Measurements from ENCODE around the gene TMEM219. TPM values are rescaled to one million over a fixed set of nuclear protein-coding genes. Genes with fewer than 3 reads are reported as not detected.

The TMEM219 gene
- total and polyA plus RNA-seq, 11 donors: 58.9 to 121 (median 69.8) TPM

DNA sequence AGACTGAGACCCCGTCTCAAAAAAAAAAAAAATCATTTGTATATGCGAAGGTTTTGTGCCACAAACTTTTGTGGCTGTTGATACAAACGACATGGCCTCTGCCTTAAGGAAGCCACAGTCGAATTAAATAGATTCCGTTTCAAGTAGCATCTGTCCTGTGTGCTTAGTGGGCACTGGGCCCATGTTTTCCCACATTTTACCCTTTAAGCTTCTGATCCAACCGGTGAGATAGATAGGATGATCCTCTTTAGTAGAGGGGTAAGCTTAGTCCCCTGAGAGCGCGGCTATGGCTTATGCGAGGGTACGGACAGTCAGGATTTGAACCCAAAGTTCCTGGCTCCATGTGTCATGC, 776 bp upstream of the TMEM219 start:
- ATAC-seq (no peak), DNase-seq (no peak)
- Histone ChIP-seq H3K27ac (peak overlapping the region; percentile 76 to 98 (median 96)), H3K36me3 (peaks cover 0 to 22% (median 5%) of the 10 kb centered on the region in 9 donors), H3K4me1 (peaks cover 0 to 35% (median 18%) of the 10 kb centered on the region in 12 donors), H3K9me3 (no peaks in the 10 kb centered on the region), H3K27me3 (no peaks in the 10 kb centered on the region), H3K4me3 (peak overlapping the region; percentile 59 to 98 (median 76))
- WGBS, 4 donors: 58 to 64% (median 60%) methylated on average over 10 of the region's 10 CpGs
- intact Hi-C loops (cut with DNase I): loop anchor here in 6 of 10 donors (1.0 to 5.0 kb wide), 3 partner anchors 34 to 36 kb away; partner anchors contain the start of genes HIRIP3 (in 4 of the 6), INO80E (in 4 of the 6) and KCTD13 (in 3 of the 6)
- TF ChIP-seq, protein P1, sequence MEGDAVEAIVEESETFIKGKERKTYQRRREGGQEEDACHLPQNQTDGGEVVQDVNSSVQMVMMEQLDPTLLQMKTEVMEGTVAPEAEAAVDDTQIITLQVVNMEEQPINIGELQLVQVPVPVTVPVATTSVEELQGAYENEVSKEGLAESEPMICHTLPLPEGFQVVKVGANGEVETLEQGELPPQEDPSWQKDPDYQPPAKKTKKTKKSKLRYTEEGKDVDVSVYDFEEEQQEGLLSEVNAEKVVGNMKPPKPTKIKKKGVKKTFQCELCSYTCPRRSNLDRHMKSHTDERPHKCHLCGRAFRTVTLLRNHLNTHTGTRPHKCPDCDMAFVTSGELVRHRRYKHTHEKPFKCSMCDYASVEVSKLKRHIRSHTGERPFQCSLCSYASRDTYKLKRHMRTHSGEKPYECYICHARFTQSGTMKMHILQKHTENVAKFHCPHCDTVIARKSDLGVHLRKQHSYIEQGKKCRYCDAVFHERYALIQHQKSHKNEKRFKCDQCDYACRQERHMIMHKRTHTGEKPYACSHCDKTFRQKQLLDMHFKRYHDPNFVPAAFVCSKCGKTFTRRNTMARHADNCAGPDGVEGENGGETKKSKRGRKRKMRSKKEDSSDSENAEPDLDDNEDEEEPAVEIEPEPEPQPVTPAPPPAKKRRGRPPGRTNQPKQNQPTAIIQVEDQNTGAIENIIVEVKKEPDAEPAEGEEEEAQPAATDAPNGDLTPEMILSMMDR (IDR thresholded peaks at IDR 0.05): no peak
- no peak for TF ChIP-seq POLR2A (IDR thresholded peaks at IDR 0.05)

DNA sequence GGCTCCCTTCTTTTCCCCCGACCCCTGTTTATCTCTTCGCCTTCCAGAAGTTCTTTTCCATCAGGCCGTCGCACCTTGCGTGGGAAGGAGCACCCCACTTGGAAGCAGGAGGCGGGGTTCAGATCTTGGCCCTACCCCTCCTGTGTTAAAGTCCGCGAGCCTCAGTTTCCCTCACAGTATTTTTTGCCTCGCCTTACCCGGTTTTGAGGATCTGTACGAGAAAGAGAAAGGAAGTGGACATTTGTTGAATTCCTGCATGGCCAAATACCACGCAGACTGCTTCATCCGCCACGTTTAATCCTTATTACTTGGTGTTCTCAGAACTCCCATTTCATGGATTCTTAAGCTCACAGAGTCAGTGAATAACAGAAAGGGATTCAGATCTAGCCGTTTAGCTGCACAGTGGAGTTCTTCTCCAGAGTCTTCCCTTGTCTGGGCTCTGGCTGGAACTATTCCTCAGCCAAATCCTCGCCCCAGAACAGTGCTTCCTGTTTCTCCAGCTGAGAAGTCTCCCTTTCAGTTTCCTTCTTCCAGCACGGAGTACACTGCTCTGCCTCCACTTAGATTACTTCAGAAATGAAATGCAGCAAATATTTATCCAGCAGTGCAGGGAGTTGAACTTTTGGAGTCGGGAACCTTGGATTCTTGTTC, 590 bp downstream of the TMEM219 start:
- intact Hi-C loops (cut with DNase I): loop anchor here in 8 of 10 donors (1.0 to 5.0 kb wide), 4 partner anchors 11 to 100 kb away; partner anchors contain the start of genes HIRIP3 (in 4 of the 8), INO80E (in 4 of the 8), KCTD13 (in 3 of the 8) and CDIPT (in 1 of the 8)
- DNase-seq (peak in 2 of 5 donors; percentile 41 to 46), ATAC-seq (peak; percentile 47 to 84 (median 62))
- H3K27me3 ChIP-seq: no peaks in the 10 kb centered on the region
- peaks cover 0 to 35% (median 13%) of the 10 kb centered on the region in 9 donors for H3K36me3 ChIP-seq
- peaks cover 0 to 35% (median 18%) of the 10 kb centered on the region in 12 donors for H3K4me1 ChIP-seq
- peak overlapping the region; percentile 59 to 98 (median 76) for H3K4me3 ChIP-seq
- no peaks in the 10 kb centered on the region for H3K9me3 ChIP-seq
- 8 to 13% (median 12%) methylated on average over 18 of the region's 18 CpGs for WGBS, 4 donors
- H3K27ac ChIP-seq: peak overlapping the region; percentile 76 to 98 (median 96)
- no peak for TF ChIP-seq POLR2A (IDR thresholded peaks at IDR 0.05)
- TF ChIP-seq, protein P1 (IDR thresholded peaks at IDR 0.05): no peak

DNA sequence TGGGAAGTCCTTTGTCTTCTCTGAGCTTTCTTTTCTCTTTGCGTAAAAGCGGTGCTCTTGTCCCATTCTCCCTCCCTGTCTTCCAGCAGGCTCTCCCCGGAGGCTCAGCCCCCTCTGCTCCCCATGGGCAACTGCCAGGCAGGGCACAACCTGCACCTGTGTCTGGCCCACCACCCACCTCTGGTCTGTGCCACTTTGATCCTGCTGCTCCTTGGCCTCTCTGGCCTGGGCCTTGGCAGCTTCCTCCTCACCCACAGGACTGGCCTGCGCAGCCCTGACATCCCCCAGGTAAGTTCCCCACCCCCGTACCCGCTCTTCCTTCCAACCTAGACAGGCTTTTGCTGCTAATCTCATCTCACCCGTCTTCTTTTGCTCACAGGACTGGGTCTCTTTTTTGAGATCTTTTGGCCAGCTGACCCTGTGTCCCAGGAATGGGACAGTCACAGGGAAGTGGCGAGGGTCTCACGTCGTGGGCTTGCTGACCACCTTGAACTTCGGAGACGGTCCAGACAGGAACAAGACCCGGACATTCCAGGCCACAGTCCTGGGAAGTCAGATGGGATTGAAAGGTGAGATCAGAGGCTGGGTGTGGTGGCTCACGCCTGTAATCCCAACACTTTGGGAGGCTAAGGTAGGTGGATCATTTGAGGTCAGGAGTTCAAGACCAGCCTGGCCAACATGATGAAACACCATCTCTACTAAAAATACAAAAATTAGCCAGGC, 1.3 kb downstream of the TMEM219 start:
- Histone ChIP-seq H3K27ac (peak overlapping the region; percentile 76 to 98 (median 96)), H3K4me1 (peaks cover 0 to 35% (median 18%) of the 10 kb centered on the region in 12 donors), H3K27me3 (no peaks in the 10 kb centered on the region), H3K4me3 (peak overlapping the region; percentile 59 to 98 (median 76)), H3K9me3 (no peaks in the 10 kb centered on the region), H3K36me3 (peaks cover 0 to 42% (median 19%) of the 10 kb centered on the region in 9 donors)
- WGBS, 4 donors: 74 to 83% (median 80%) methylated on average over 14 of the region's 14 CpGs
- DNase-seq (no peak), ATAC-seq (no peak)
- TF ChIP-seq, protein P1 (IDR thresholded peaks at IDR 0.05): no peak
- TF ChIP-seq POLR2A (IDR thresholded peaks at IDR 0.05): no peak
- intact Hi-C loops (cut with DNase I): loop anchor here in 7 of 10 donors (2.0 to 5.0 kb wide), 3 partner anchors 34 to 100 kb away; partner anchors contain the start of genes HIRIP3 (in 4 of the 7), INO80E (in 4 of the 7), KCTD13 (in 3 of the 7) and CDIPT (in 1 of the 7)

DNA sequence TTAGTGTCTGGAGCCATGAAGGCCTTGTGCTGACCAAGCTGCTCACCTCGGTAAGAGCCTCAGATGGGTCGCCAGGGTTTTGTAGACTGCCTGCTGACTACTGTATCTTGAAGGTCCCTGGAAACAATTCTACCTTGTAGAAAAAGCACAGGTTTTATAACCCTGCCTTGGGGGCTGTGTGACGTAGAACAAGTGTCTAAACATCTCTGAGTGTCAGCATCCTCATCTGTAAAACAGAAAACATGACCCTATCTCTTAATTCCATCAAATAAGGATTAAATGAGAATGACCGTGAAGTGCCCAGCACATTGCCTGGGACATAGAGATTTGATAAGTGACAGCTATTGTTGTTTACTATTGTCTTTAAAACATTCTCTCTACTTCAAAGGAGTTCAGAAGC, 6.3 kb downstream of the TMEM219 start:
- Histone ChIP-seq H3K36me3 (peaks cover 0 to 87% (median 56%) of the 10 kb centered on the region in 9 donors), H3K4me3 (no peak overlapping the region), H3K27me3 (no peaks in the 10 kb centered on the region), H3K27ac (no peak overlapping the region), H3K9me3 (no peaks in the 10 kb centered on the region), H3K4me1 (peaks cover 0 to 24% (median 7%) of the 10 kb centered on the region in 12 donors)
- TF ChIP-seq POLR2A (IDR thresholded peaks at IDR 0.05): no peak
- TF ChIP-seq, protein P1 (IDR thresholded peaks at IDR 0.05): no peak
- WGBS, 4 donors: 93 to 100% (median 94%) methylated on average over 4 of the region's 4 CpGs
- DNase-seq (no peak), ATAC-seq (no peak)
- intact Hi-C loops (cut with DNase I): loop anchor here in 1 of 10 donors (5.0 kb wide), 1 partner anchor 34 kb away; no protein-coding TSS in a partner anchor
